Activated CD4-positive, alpha-beta T cell treated with anti-CD3 and anti-CD28 coated beads, Interleukin-2, amount 50 U/mL, for 1 hour (primary cell): ENCODE measurements around the gene C13orf42.

Experiments
- DNase-seq: peaks from one replicate; pipeline ENCODE4 v3.0.0-alpha.2; 2020

The C13orf42 gene

DNA sequence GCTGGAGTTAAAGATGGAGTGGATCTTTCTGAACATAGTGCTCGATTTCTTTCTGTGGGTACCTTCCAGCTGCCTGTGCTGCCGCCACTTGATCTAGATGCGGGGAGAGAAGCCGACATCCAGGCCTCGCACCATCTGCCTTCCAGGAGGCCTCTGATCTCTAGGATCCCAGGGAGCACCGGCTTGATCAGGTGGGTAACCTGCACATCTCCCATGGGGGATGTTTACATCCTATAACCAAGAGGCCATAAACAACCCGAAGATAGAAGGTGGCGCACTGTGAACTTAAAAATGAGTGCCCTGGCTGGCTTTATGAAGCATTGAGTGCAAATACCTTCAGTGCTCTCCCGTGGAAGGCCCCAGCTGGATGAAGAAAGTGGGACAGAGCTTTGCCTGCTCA is at the start of gene C13orf42:
TSS of gene C13orf42 (minus strand) at position 101 of the 400 bp plus-strand sequence. CDS start at position 36, 65 bp downstream.
- DNase-seq = no peak

DNA sequence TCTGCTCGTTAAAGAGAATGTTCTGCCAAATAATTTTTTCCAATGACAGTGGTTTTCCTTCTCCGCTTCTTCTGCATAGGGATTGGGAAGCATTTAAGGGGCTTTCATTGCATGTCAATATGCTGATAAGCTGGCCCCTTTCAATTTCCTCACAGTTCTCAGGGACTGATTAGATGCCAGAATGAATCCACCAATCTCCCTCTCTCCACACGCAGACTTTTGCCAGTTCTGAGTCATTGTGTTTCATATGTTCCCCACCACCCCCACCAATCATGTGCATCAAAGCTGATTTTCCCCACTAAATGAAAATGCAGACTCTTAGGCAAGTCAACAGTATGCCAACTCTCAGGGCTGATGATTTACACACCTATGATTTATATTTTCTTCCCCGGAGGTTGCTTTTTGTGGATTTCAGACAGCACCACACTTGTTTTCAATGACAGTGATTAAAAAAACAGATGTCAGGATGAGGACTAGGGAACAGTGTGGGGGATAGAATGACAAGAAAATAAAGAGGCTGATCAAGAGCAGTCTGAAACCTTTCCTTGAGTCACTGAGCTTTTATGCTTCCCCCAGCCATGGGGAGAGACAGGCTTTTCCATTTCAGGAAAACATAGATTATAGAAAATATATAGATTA is 47.9 kb upstream of the C13orf42 start:
- no peak for DNase-seq

DNA sequence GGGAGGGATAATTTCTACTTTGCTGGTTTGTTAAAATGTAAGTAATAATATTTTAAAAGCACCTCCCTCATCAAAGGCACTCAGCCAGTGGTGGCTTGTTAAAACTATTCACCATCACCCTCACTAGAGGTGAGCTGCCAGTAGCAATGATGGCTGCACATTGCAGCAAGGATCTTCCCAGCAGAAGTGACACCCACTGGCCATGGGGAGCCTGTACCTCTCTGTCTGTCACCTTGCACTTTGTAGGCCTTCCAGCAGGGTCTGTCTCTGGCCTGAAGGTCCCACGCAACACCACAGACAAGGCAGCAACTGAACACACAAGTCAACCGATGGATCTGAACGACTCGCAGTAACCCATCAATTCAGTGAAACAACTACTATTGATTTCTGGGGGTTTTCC is 47.3 kb upstream of the C13orf42 start:
- DNase-seq = no peak

DNA sequence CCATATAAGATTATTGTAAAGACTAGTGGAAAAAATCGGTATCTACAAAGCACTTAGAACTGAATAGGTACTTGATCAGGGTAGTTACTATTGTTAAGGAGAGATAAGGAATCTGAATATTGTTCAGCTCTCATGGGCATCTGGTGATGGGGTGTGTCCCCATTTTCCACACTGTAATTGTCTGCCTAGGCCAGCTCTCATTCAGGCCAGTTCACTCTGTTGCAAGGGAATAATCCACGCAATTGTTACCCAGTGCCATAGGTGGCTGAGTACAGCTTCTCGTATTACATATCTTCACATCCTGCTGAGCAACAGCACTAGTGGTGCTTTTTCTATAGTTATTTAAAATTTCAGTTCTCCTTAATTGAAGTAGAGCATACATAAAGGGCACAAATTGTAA is 45.6 kb upstream of the C13orf42 start:
- no peak for DNase-seq

DNA sequence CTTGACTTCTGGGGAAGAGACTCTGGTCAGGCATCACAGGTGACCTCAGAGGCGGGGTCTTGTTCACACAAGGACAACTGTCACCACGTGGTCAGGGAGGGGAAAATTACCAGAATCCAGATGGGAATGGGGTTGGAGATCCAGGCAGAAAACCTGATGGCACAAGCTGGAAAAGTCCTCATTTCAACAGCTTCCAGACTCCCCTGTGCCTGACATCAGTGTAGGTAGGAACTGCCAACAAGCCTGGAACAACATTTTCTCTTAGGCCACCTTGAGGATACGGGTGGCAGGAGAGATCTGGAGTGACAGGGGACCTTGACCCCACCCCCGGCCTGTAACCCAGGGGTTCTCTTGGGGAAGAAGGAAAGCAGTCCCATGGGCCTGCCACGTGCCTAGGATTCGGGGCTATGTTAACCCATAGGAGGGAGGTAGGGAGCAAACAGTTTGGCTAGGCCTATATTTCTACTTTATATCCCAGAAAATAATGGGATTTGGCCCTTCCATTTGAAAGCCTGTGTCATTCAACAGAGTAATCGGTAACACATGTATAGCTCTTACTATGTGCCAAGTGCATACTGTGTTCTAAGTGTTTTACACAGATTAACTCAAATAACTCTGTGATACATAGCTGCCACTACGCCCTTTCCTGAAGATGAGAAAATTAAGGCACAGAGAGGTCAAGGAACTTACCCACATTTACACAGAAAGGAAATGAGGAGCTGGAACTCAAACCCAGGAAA is 44.9 kb upstream of the C13orf42 start:
- DNase-seq = no peak

DNA sequence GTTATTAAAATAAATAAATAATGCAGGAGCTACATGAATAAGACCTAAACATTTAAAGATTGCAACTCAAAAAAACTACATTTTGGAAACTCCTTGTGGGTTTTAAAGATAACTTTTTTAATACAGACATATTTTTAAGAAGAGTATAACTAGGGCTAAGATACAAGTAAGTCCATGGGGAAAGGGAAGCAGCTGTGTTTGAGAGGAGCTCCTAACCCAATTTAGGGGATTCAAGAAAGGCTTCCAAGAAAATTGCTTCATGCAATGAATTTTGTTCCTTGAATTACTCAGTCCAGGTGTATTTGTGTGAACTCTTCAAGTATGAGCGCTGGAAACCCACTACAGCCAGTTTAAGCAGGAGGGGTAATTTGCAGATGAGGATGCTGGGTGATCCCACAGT is 44.1 kb upstream of the C13orf42 start:
- no peak for DNase-seq

DNA sequence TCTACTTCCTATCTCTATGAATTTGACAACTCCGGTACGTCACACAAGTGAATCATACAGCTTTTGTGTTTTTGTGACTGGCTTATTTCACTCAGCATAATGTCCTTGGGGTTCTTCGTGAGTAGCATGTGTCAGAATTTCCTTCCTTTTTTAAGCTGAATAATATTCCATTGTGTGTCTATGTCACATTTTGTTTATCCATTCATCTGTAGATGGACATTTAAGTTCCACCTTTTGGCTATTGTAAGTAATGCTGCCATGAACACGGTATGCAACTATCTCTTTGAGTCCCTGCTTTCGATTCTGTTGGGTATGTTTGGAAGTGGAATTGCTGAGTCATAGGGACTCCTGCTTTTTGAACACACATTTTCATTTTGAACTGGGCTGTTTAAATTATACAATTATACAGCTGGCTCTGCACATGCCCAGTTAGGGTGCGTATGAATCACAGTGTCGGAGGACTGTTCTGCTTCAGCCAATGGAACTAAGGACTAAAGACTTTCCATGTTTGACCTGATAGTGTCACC is 43.0 kb upstream of the C13orf42 start:
- DNase-seq = no peak

DNA sequence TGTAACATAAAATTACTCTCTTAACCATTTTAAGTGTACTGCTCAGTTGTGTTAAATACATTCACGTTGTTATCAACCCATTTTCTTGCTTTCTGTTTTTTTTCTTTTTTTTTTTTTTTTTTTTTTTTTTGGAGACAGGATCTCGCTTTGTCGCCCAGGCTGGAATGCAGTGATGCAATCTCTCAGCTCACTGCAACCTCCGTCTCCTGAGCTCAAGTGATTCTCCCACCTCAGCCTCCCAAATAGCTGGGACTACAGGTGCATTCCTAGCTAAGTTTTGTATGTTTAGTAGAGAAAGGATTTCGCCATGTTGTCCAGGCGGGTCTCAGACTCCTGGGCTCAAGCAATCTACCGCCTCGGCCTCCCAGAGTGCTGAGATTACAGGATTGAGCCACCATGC is 42.5 kb upstream of the C13orf42 start:
- DNase-seq = no peak

DNA sequence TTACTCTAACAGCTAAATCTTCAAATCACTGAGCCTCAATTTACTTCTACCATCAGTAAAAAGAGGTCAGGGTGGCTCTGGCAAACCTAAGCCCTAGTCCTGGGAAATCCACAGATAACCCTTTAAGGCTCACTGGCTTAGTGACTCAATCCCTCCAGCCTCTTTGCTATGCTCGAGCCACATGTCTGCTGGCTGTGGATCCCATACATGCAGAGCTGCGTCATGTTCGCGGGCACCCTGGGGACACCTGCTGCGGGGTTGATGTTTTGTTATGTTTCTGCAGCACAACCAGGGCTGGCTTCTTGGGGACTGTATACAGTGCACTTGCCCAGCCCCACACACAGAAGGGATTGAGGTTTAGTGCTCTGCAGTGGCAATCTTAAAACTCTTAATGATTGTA is 41.6 kb upstream of the C13orf42 start:
- DNase-seq = no peak

DNA sequence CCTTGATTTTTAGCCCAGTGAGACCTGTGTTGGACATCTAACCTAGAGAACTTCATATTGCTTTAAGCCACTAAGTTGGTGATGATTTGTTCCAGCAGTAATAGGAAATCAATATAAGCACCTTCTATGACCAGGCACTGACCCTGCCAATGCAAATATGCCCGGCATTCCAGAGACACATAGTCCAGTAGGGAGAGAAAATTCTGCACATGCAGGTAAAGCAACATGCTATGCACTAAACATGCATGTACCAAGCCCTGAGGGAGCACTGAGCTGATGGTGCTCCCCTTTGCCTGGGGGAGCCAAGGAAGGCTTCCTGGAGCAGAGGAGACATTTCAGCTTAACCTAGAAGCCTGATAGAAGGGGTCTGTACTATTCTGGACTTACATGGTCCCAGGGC is 40.4 kb upstream of the C13orf42 start:
- DNase-seq = no peak

DNA sequence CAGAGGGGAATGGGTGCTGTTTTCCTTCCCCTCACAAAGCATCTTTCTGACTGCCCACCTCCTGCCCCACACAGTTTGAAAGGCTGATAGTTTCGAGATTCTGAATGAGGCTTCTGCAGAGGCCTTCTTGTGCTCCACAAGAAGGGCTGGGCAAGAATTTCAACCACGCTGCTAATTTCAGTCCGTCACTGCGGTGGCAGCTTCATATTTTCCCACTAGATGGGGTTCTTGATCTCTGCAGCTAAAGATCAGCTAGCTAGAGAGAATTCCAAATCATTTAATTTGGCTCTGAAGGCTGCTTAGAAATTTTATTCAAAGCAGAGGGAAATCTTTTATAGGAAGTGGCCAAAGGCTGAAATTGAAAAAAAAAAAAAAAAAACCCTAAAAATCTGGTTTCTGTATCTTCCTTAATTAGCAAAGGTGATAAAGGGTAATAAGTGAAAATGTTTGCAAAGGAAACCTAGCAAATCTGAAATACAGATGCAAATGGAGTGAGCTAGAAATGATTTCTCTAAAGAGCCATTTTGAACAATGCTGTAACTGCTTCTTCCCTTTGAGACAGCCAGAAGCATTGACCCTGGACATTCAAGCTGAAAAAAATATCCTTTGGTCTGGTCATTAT is 38.0 kb upstream of the C13orf42 start:
- no peak for DNase-seq

DNA sequence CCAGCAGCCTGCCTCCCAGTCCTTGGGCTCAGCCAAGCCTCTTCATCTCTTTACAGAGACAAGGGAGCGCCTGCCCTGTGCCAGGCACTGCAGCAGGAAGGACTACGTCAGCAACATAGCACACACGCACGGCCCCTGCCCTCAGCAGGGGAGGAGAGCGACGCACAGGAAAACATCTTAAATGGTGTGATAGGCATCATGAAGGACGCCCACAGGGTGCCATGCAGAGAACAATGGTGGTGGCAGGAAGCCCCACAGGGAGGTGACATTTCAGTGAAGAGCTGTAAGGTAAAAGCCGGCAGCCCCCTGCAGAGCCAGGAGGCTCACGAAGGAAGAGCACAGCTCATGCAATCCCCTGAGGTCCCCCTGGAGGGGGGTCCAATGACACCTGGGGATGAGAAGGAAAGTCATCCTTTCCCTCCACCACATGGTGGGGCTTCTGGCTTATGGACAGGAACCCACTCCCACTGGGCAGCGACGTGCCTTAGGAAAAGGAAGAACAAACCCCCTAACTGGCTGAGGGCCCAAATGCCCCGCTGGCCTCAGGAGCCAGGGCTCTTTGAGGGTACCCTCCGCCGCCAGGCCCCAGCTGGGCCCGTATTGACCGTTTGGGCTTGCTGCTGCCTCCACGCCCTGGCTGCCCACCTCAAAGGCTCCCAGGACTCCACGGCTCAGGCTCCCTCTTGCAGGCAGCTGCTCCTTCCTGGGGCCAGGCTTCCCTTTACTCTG is 37.3 kb upstream of the C13orf42 start:
- DNase-seq = no peak

DNA sequence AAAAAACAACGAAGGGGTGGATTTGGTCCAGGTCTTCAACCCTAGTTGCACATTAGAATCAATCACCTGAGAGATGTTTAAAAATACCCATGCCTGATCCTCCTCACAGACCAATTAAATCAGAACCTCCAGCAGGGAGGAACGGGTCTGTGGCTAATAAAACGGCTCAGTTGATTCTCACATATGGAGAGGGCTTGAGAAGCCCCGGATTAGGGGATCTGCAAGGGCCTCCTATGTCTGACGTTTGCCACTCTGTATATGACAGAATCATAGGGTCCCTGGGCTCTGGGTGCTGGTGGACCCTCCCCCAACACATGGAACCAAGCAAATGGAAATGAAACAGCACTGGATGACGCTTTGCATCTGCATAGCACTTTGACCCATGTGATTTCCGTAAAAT is 36.7 kb upstream of the C13orf42 start:
- DNase-seq = no peak

DNA sequence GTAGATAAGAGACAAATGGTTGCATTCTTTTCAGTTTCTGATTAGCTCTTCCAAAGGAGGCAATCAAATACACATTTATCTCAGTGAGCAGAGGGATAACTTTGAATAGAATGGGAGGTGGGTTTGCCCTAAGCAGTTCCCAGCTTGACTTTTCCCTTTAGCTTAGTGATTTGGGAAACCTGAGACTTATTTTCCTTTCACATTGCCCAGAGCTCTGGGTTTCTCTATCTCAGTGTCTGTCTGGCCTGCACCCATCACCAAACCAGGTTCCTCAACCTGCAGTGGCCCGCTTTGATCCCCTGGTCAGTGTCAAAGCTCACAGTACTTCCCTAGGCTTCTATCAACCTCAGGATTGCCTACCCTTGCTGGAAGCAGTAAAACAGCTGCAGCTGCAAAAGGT is 35.6 kb upstream of the C13orf42 start:
- no peak for DNase-seq

DNA sequence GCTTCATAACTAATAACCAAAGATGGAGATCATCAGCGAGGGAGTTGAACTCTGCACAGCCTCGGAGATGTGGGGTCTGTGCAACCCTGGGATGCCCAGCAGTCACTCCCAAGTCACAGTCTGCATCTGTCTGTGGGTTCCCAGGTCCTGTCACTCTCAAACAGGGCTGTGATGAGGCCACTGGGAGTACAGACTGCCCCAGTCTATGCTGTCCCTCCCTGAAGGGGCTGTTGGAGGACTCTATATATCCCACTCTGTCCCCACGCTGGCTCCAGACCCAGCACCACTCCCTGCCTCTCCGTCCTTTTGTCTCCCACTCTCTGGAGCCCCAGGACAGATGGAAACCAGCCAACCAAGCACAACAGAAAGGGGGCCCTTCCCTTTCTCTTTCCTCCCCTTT is 26.2 kb upstream of the C13orf42 start:
- DNase-seq = no peak

DNA sequence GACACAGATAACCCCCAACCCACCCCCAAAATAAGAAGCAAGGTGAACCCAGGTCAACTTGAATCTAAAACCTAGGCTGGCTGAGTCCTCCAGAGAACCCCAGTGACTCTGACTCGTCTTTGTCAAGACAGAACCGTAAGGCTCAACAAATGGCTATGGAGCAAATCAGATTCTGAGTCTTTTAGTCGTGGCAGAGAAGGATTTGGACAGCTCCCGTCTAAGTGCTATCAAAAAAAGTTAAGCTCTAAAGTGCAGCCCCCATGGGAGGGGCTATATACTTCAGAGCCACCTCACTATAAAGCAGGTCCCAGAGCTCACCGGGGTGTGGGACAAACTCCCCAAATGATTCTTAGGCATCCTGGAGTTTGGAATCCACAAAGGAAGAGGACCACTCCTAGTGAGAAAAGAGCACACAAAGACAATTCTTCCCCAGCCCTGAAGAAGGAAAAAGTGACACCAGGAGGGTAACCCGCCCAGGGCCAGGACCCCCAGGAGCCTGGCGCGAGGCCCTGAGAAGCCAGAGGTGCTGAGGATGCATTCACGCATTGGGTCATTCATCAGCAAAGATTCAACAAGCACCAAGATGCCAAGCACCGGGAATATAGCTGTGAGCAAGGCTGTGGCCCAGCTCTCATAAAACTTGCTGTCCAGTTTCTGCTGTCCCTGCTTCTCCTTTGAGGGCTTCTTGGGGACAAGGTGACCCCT is 25.4 kb upstream of the C13orf42 start:
- no peak for DNase-seq

DNA sequence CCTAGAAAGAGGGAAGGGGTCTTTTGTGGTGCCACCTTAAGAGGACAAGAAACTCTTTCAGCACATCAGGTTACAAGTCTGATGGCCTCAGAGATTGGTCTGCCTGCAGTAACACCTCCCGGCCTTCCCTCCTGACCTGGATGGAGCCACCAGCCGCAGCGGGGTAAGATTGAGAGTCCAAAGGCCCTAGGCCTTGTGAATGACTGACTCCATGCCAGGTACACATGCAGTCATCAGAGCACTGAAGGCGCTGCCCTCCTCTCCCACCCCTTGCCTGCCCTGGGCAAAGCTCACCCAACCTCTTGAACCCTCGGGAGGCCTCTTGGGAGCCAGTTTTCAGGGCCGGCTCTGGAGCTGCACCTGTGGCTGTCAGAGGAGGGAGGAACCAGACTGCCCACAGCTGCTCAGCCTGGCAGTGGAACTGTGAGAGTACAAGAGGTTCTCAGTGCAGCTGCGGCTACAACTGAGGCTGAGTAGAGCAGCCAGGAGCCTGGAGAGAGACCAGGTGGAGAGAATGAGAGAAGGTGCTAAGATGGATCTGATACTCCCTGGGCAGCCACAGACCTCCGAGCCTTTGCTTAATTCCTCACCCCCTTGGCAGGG is 23.8 kb upstream of the C13orf42 start:
- DNase-seq = no peak

DNA sequence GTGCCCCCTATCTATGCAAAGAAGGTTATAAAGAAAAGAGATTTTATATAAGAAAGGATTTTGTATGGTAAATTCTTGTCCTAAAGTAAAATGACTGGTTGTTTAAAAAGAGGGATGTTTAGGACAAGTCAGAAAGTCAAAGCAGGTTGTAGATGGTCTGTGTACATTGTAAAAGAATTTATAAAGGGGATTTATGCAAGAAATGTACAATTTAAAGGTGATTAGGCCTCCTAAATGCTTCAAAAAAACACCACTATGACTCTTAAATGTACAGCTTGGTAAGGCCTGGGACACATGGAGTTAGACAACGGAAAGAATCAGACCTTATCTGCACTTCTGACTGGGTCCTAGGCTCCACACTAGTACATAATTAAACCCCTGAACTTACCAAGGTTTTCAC is 19.3 kb upstream of the C13orf42 start:
- DNase-seq = no peak

DNA sequence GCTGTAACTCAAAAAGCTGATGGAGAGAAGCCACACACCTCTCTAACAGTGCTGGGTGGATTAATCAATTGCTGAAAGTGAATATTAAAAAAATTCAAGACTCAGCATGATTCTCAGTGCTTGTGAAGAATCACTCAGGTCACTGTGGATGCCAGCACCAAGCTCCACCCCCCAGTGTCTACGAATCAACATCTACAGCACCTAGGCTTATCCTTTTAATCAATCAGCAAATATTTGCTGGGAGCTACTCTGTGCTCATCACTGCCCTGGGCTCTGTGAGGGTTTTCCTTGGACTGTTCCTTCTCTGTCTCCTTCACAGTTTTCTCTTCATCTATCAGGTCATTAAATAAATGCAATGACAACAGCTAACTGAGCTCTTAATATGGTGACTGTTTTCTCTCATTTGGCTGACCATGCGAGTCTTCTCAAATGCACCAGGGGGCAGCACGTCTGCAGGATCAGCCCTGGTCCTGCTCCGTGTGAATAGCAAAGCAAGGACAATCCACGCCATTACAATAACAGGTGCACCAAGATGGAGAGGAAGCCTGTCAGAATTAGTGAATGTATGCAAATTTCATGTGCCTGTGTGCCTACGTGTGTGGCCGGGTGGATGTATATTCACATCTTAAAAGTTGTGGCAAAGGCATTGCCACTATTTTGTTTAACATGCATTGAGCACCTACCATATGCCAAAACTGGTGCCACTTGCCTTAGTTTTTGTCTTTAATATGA is 14.6 kb upstream of the C13orf42 start:
- DNase-seq = peak; percentile 24

DNA sequence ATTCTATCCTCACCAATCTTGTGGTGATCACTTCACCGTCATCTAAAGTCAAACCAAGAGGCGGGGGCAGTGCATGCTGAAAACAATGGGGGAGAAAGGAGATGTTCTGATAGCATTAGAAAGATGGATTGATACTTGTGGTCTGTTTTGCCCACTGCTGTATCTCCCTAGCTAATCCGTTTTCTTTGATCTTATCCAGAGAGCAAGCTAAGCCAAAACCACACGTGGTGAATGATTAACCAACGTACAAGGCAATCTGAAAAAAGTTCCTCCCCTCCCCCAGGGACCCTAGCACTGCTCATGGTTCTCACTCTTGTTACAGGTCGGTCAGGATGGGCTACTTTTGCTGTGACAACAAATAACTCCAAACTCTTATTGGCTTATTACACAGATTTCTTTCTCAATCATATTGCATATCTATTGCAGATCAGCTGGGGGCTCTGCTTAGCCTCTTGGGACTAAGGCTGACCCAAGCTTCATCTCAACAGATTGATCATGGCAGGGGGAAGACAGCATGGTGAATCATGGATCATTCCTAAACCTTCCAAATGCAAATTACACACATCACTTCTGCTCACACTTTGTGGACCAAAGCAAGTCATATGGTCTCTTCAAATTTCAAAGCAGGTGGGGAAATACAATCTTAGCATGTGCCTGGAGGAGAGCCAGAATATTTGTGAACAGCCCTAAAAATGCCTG is 11.9 kb upstream of the C13orf42 start:
- DNase-seq = no peak

DNA sequence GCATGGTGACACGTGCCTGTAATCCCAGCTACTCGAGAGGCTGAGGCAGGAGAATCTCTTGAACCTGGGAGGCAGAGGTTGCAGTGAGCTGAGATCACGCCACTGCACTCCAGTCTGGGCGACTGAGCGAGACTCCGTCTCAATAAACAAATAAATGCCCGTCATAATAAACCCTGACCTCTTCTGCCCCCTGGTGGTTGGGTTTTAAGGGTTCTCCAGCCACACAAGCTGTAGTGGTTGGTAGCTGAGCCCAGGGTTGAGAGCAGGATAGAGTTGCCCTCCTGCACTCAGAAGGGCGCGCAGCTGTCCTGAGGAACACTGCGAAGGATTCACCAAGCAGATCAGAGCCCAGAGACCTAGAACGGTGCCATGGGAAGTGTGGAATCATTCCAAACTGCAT is 9.8 kb upstream of the C13orf42 start:
- peak; percentile 9 for DNase-seq
